Retinal pigment epithelial cell (primary cell): Measurements from ENCODE around the gene PCMTD2.

Source experiments
- DNase-seq: peaks from one replicate; pipeline ENCODE4 v3.0.0-alpha.2; 2010; ENCODE audit warnings: low read depth
- H3K4me3 ChIP-seq: 2 replicates; pipeline ENCODE4 v1.5.1; 2011; ENCODE audit warnings: mild to moderate bottlenecking, low read length, control low read depth, moderate library complexity
- CTCF ChIP-seq: conservative IDR thresholded peaks from 2 replicates; pipeline ENCODE4 v1.5.1; 2011; ENCODE audit warnings: low read depth, low read length, control low read depth, inconsistent platforms

PCMTD2 gene

GRCh38 chr20:64264091-64264490, 8.5 kb downstream of the PCMTD2 start:
- TF ChIP-seq CTCF: no peak
- no peak for DNase-seq
- H3K4me3 ChIP-seq: no peak overlapping the region

- no peak for TF ChIP-seq CTCF
- H3K4me3 ChIP-seq: no peak overlapping the region
- DNase-seq: no peak
These were observed 9.7 kb downstream of the PCMTD2 start for GRCh38 chr20:64265201-64265600.

GRCh38 chr20:64266988-64267387, 11.4 kb downstream of the PCMTD2 start:
- no peak for DNase-seq
- no peak for TF ChIP-seq CTCF
- no peak overlapping the region for H3K4me3 ChIP-seq

- peak; percentile 62 for DNase-seq
- TF ChIP-seq CTCF: no peak
- H3K4me3 ChIP-seq: no peak overlapping the region
These were observed 12.6 kb downstream of the PCMTD2 start for GRCh38 chr20:64268174-64268573.

GRCh38 chr20:64269604-64270411, 14.3 kb downstream of the PCMTD2 start:
- no peak for DNase-seq
- TF ChIP-seq CTCF: no peak
- H3K4me3 ChIP-seq: no peak overlapping the region

GRCh38 chr20:64271636-64272035, 16.1 kb downstream of the PCMTD2 start:
- no peak overlapping the region for H3K4me3 ChIP-seq
- no peak for TF ChIP-seq CTCF
- DNase-seq: no peak

- no peak for DNase-seq
- TF ChIP-seq CTCF: no peak
- H3K4me3 ChIP-seq: no peak overlapping the region
These were observed 17.6 kb downstream of the PCMTD2 start for GRCh38 chr20:64273109-64273508.
